SU-DHL-6 (cell line): Measurements from ENCODE around the gene IFNGR2.
"Not testable (repeated sequence)": the region's sequence is repeated elsewhere in the genome, so short reads cannot be mapped to it uniquely, and the experiment has no call there.

Source experiments
- CTCF ChIP-seq: fragments of 200-600 bp; sonication (generic); IDR thresholded peaks from one replicate; pipeline ENCODE4 v1.5.1; 2017; ENCODE audit warnings: antibody characterized with exemption, mild to moderate bottlenecking, low read length, moderate library complexity; ENCODE audit not compliant: insufficient read depth, poor library complexity, severe bottlenecking
- EZH2phosphoT487 ChIP-seq: fragments of 200-600 bp; sonication (generic), shearing (Covaris generic); conservative IDR thresholded peaks from 2 replicates; pipeline ENCODE4 v1.6.1; 2018; ENCODE audit warnings: mild to moderate bottlenecking, antibody characterized with exemption, low read length, moderate library complexity, mixed read lengths

GRCh38 chr21:33379934-33380333, 23.3 kb upstream of the IFNGR2 start:
- not testable (repeated sequence) for TF ChIP-seq CTCF, EZH2phosphoT487
